ENCODE measurements around the gene DCBLD1. TPM values are rescaled to one million over a fixed set of nuclear protein-coding genes. Genes with fewer than 3 reads are reported as not detected.

DCBLD1 gene
- total and polyA plus RNA-seq, 2 of the 13 experiments (the other 11 are each of a cell fraction or from before 2014, with no cell fraction given) = 23.2 to 41.5 TPM

GRCh38 chr6:117477988-117478852 is 4.3 kb upstream of the DCBLD1 start (continued):
- TF ChIP-seq FOXO4 (CRISPR knock-in tag; conservative IDR thresholded peaks at IDR 0.05) = no peak
- no peak for TF ChIP-seq ZNF572 (CRISPR knock-in tag; IDR thresholded peaks at IDR 0.05)
- no peak for TF ChIP-seq HNRNPL (IDR thresholded peaks at IDR 0.05; ENCODE audit: low read depth, low read length)
- TF ChIP-seq HOXA5 (CRISPR knock-in tag; IDR thresholded peaks at IDR 0.05) = peak; percentile 53; the same call in 1 of the 2 replicates
- no peak for TF ChIP-seq ZNF160 (CRISPR knock-in tag; IDR thresholded peaks at IDR 0.05)
- TF ChIP-seq ZKSCAN5 (CRISPR knock-in tag; IDR thresholded peaks at IDR 0.05) = no peak
- TF ChIP-seq HMGA1 (CRISPR knock-in tag; conservative IDR thresholded peaks at IDR 0.05) = no peak
- TF ChIP-seq TRIM24 (CRISPR knock-in tag; IDR thresholded peaks at IDR 0.05) = no peak
- TF ChIP-seq ZNF318 (CRISPR knock-in tag; IDR thresholded peaks at IDR 0.05) = no peak
- TF ChIP-seq SMARCE1 (IDR thresholded peaks at IDR 0.05; ENCODE audit: borderline replicate concordance) = no peak
- peak; percentile 59 for TF ChIP-seq ZNF574 (CRISPR knock-in tag; IDR thresholded peaks at IDR 0.05)
- no peak for TF ChIP-seq SRY (CRISPR knock-in tag; IDR thresholded peaks at IDR 0.05)
- TF ChIP-seq ZNF639 (CRISPR knock-in tag; conservative IDR thresholded peaks at IDR 0.05) = no peak
- no peak for TF ChIP-seq MTF1 (CRISPR knock-in tag; IDR thresholded peaks at IDR 0.05)
- TF ChIP-seq SMC3 (IDR thresholded peaks at IDR 0.05; ENCODE audit: low read length) = peak; percentile 92
- TF ChIP-seq MBD4 (IDR thresholded peaks at IDR 0.05; ENCODE audit: borderline replicate concordance, low read length) = no peak
